ENCODE data around the gene MRFAP1. TPM values are rescaled to one million over a fixed set of nuclear protein-coding genes. Genes with fewer than 3 reads are reported as not detected.
"Not testable (repeated sequence)": the region's sequence is repeated elsewhere in the genome, so short reads cannot be mapped to it uniquely, and the experiment has no call there.

MRFAP1 gene
- polyA plus RNA-seq, 3 donors = 72.1 to 180 (median 171) TPM

DNA sequence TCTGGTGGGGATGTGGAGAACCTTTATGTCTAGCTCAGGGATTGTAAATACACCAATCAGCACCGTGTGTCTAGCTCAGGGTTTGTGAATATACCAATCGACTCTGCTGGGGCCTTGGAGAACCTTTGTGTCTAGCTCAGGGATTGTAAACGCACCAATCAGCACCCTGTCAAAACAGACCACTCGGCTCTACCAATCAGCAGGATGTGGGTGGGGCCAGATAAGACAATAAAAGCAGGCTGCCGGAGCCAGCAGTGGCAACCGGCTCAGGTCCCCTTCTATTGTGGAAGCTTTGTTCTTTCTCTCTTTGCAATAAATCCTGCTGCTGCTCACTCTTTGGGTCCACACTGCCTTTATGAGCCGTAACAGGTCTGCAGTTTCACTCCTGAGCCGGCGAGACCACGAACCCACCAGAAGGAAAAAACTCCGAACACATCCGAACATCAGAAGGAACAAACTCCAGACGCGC is 32.7 kb downstream of the MRFAP1 start:
- not testable (repeated sequence) for H3K9me3 ChIP-seq (replicated peaks in 1 of 2; ENCODE audit: control insufficient read depth in 1 of 2, insufficient read depth in 1 of 2, low read length in 2 of 2); H4K20me1 ChIP-seq (ENCODE audit: insufficient read depth, low read length); H3K9me3 Mint-ChIP-seq; DNase-seq; H3K36me3 ChIP-seq (replicated peaks in 1 of 2; ENCODE audit: control insufficient read depth in 1 of 2, insufficient read depth in 2 of 2, low read length in 2 of 2); H3K27me3 Mint-ChIP-seq (ENCODE audit: low read depth in 3 of 3); H3K27me3 ChIP-seq (ENCODE audit: control insufficient read depth in 2 of 2, insufficient read depth in 2 of 2, low read length in 2 of 2)
- Mint-ChIP-seq H3K4me3 (peak overlapping the region; percentile 90 to 95), H3K4me1 (peaks cover 42% of the 10 kb centered on the region), H3K27ac (peak overlapping the region; percentile 80 to 95 (median 93)), H3K36me3 (peaks cover 16 to 25% of the 10 kb centered on the region in 2 donors)
- peak overlapping the region; percentile 74 for H3K9ac ChIP-seq (ENCODE audit: insufficient read depth, low read length, poor library complexity, severe bottlenecking)
- H2AFZ ChIP-seq (ENCODE audit: insufficient read depth, low read depth, low read length, poor library complexity, severe bottlenecking) = peak overlapping the region; percentile 90
- peaks cover 32% of the 10 kb centered on the region for H3K79me2 ChIP-seq (ENCODE audit: insufficient read depth, low read length)
- H3K4me3 ChIP-seq (replicated peaks in 1 of 3; ENCODE audit: low read depth in 2 of 3, low read length in 3 of 3) = peak overlapping the region; percentile 41 to 84 (median 49)
- peak overlapping the region; percentile 50 to 89 for H3K27ac ChIP-seq (ENCODE audit: low read depth in 1 of 2, low read length in 2 of 2)
- 43% methylated on average over 10 of the region's 14 CpGs for WGBS (ENCODE audit: insufficient coverage)
- intact Hi-C loops (cut with micrococcal nuclease) = loop anchor here in 1 of 2 donors (1.0 kb wide), 2 partner anchors 33 to 37 kb away; partner anchors contain the start of gene MRFAP1
- peak overlapping the region; percentile 97 for H3K4me2 ChIP-seq (replicated peaks; ENCODE audit: extremely low read depth, low read length, poor library complexity, severe bottlenecking)
- H3K4me1 ChIP-seq (ENCODE audit: control insufficient read depth in 1 of 2, insufficient read depth in 2 of 2, low read length in 2 of 2) = peaks cover 34 to 37% of the 10 kb centered on the region in 2 donors

- peak overlapping the region; percentile 81 to 95 (median 93) for H3K27ac Mint-ChIP-seq
- TF ChIP-seq, protein P1, sequence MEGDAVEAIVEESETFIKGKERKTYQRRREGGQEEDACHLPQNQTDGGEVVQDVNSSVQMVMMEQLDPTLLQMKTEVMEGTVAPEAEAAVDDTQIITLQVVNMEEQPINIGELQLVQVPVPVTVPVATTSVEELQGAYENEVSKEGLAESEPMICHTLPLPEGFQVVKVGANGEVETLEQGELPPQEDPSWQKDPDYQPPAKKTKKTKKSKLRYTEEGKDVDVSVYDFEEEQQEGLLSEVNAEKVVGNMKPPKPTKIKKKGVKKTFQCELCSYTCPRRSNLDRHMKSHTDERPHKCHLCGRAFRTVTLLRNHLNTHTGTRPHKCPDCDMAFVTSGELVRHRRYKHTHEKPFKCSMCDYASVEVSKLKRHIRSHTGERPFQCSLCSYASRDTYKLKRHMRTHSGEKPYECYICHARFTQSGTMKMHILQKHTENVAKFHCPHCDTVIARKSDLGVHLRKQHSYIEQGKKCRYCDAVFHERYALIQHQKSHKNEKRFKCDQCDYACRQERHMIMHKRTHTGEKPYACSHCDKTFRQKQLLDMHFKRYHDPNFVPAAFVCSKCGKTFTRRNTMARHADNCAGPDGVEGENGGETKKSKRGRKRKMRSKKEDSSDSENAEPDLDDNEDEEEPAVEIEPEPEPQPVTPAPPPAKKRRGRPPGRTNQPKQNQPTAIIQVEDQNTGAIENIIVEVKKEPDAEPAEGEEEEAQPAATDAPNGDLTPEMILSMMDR (IDR thresholded peaks at IDR 0.05) = no peak
- intact Hi-C loops (cut with micrococcal nuclease) = loop anchor here (1.0 to 2.0 kb wide), 3 partner anchors 34 to 36 kb away; partner anchors contain the start of genes MRFAP1 (in 1 of the 2) and MRFAP1L1 (in 1 of the 2)
- Histone ChIP-seq H3K27me3 (ENCODE audit: control insufficient read depth in 2 of 2, insufficient read depth in 2 of 2, low read length in 2 of 2) (no peaks in the 10 kb centered on the region), H3K27ac (ENCODE audit: low read depth in 1 of 2, low read length in 2 of 2) (peak overlapping the region; percentile 50 to 89), H3K9me3 (replicated peaks in 1 of 2; ENCODE audit: control insufficient read depth in 1 of 2, insufficient read depth in 1 of 2, low read length in 2 of 2) (no peaks in the 10 kb centered on the region), H3K79me2 (ENCODE audit: insufficient read depth, low read length) (peaks cover 32% of the 10 kb centered on the region), H3K36me3 (replicated peaks in 1 of 2; ENCODE audit: control insufficient read depth in 1 of 2, insufficient read depth in 2 of 2, low read length in 2 of 2) (peaks cover 0 to 8% of the 10 kb centered on the region in 2 donors), H3K4me3 (replicated peaks in 1 of 3; ENCODE audit: low read depth in 2 of 3, low read length in 3 of 3) (peak overlapping the region; percentile 41 to 86 (median 84)), H3K4me1 (ENCODE audit: control insufficient read depth in 1 of 2, insufficient read depth in 2 of 2, low read length in 2 of 2) (peaks cover 34 to 37% of the 10 kb centered on the region in 2 donors), H3K9ac (ENCODE audit: insufficient read depth, low read length, poor library complexity, severe bottlenecking) (peak overlapping the region; percentile 74), H3K4me2 (replicated peaks; ENCODE audit: extremely low read depth, low read length, poor library complexity, severe bottlenecking) (peak overlapping the region; percentile 97), H4K20me1 (ENCODE audit: insufficient read depth, low read length) (peaks cover 10% of the 10 kb centered on the region), H2AFZ (ENCODE audit: insufficient read depth, low read depth, low read length, poor library complexity, severe bottlenecking) (peak overlapping the region; percentile 90)
- peak overlapping the region; percentile 90 to 95 for H3K4me3 Mint-ChIP-seq
- H3K27me3 Mint-ChIP-seq (ENCODE audit: low read depth in 3 of 3) = peaks cover 0 to 8% (median 0%) of the 10 kb centered on the region in 3 donors
- H3K36me3 Mint-ChIP-seq = peaks cover 16 to 29% of the 10 kb centered on the region in 2 donors
- H3K9me3 Mint-ChIP-seq = peaks cover 0 to 8% (median under 1%) of the 10 kb centered on the region in 7 donors
- WGBS (ENCODE audit: insufficient coverage) = under 1% methylated on average over 89 of the region's 89 CpGs
- peak; percentile 94 to 97 (median 96) for DNase-seq
- peaks cover 42% of the 10 kb centered on the region for H3K4me1 Mint-ChIP-seq
Observed at GRCh38 chr4:6673660-6674499, 33.4 kb downstream of the MRFAP1 start.

Measured in CD14-positive monocyte (primary cell).